Gastroesophageal sphincter (tissue), 3 donors: ENCODE results near the gene MEAF6.

Experiments used
- CTCF ChIP-seq, 4 experiments: fragments of 200-600 bp in 2 of 4; fragments of 450-650 bp in 2 of 4; sonication (generic) in 1 of 4; IDR thresholded peaks; one replicate each; pipeline ENCODE4 v1.5.1; 2017 to 2019; ENCODE audit warnings: antibody characterized with exemption in 4 of 4, mild to moderate bottlenecking in 2 of 4, moderate library complexity in 2 of 4
- POLR2A ChIP-seq, 2 donors: fragments of 450-650 bp; IDR thresholded peaks; one replicate each; pipeline ENCODE4 v1.6.1; 2017; ENCODE audit warnings: antibody characterized with exemption in 2 of 2, mild to moderate bottlenecking in 2 of 2, moderate library complexity in 1 of 2

GRCh38 chr1:37475380-37476086 lies 39.0 kb downstream of the MEAF6 start:
- TF ChIP-seq CTCF (IDR thresholded peaks at IDR 0.05) (no peak), POLR2A (IDR thresholded peaks at IDR 0.05) (no peak)
